GM21619 (cell line): Measurements from ENCODE around the gene MPRIP.

ENCODE experiments used
- ATAC-seq: cut with Tn5 transposase; IDR thresholded peaks from one replicate; pipeline ENCODE4 v1.9.1; 2021; ENCODE audit not compliant: unreplicated experiment

The MPRIP gene

DNA sequence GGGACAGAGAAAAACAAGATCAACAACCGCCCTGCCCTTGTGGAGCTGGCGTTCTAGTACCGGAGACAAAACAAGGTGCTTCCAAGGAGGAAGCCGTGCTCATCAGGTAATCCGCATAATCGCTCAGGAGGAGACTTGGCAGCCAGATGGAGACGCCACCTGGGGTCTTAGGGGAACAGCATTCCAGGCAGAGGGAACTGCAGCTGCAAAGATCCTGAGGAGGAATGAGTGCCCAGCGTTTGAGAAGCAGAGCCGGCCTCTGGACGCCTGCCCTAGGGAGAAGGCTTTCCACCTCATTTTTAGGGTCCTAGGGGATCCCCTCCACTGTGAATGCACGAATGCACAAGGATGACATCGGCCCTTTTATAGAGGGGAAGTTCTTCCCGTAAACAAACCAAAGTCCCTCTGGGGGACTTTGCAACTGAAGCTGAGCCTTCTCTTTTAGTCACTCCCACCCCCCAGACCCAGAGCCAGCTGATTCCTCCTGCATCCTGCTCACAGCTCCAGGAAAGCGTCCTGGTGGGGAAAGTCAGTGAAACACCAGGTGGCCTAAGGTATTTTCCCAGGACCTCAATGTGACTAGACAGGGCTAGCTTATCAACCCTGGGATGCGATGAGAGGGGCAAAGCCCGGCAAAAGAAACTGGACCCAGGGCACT, 13.2 kb upstream of the MPRIP start:
- no peak for ATAC-seq

DNA sequence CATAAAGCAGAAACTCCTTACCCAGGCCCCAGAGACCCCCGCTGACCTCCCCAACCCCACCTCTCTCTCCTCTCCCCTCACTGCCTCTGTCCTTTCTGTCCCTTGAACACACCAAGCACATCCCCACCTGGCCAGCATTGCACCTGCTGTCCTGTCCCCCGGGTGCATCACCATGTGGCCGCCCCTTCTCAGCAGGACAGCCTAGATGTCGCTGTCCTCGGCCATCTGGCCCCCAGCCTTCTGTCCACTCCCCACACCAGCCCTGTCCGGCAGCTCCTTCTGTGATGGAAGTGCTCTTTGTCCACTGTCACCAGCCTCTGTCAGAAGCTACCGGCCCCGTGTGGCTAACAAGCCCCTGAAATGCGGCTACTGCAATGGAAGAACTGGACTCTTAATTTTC, 12.3 kb upstream of the MPRIP start:
- ATAC-seq, result no peak

- no peak for ATAC-seq
These were observed 11.6 kb upstream of the MPRIP start for GRCh38 chr17:17030515-17031211.

DNA sequence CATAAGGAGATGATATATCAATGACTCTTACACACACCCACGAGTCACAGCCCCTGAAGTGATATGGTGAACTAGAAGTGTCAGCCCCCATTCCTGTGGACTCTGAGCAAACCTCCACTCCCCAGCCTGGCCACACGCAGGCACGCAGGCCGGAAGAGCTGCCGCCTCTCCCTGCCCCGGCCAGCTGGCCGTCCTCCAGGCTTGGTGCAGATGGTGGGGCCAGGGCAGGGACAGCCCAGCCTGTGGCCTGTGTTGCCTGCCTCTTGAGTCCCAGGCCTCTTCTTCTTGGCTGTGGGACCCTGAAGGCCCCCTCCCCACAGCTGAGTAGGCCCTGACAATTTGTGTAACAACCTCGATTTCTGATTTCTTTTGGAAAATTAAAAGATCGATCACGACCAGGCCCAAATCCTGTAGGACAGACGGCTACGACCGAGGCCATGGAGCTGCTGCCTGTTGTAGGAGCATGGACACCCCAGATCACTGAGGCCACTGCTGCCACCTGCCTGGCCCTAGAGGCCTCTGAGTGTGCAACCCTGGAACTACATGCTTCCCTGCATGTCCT, 10.0 kb upstream of the MPRIP start:
- ATAC-seq, result no peak

- ATAC-seq, result no peak
These were observed 8.8 kb upstream of the MPRIP start for GRCh38 chr17:17033466-17033865.

DNA sequence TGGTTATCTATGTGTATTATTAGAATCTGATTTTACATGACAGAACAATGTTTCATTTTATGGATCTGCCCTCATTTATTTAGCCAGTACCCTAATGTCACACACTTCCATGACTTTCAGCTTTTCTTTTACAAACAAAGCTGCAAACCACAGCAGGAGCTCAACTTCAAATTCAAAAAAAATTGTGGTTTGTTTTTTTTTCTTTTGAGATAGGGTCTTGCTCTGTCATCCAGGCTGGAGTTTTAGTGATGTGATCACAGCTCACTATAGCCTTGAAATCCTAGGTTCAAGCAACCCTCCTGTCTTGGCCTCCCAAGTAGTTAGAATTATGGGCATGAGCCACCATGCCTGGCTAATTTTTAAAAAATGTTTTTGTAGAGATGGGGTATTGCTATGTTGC, 8.2 kb upstream of the MPRIP start:
- no peak for ATAC-seq

GRCh38 chr17:17034496-17035075, 7.7 kb upstream of the MPRIP start:
- no peak for ATAC-seq

DNA sequence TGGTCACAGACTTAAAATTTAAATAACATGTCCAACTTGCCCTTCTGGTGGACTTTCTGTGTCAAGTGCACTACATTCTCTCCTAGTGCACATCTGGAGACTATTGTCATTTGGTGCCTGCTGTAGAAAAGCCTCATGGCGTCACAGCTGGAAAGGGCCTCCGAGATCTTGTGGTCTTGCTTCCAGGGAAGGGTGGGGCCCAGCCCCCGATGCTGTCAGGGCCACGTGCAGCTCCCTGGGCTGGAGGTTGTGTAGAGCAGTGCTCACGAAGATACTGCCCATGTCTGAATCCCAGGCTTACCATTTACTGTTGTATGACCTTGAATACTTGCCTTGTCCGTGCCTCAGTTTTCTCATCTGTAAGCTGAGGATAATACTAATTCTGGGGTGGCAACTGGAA, 6.8 kb upstream of the MPRIP start:
- no peak for ATAC-seq

GRCh38 chr17:17035920-17036523, 6.2 kb upstream of the MPRIP start:
- no peak for ATAC-seq

GRCh38 chr17:17036524-17036998, 5.7 kb upstream of the MPRIP start:
- no peak for ATAC-seq

DNA sequence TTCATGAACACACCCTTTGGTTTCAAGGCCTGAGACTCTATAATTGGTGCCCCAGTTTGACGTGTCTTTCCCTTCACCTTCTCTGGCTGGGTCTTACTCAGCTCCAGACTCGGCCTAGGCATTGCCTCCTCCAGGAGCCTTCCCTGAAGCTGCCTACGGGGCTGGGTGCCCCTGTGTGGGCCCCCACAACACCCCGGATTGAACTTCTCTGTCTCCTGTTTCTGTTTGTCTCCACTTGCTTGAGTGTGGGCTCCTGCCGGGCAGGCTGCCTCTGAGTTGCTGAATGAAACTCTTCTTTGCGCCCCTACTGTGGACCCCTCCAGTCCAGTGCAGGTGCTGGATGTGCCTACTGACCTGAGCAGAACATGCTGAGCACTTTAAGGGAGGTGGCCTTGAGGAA, 2.3 kb upstream of the MPRIP start:
- no peak for ATAC-seq

- ATAC-seq, result no peak
These were observed 1.2 kb upstream of the MPRIP start for GRCh38 chr17:17041018-17041521.

- ATAC-seq, result peak; percentile 86
These were observed 480 bp upstream of the MPRIP start for GRCh38 chr17:17041571-17042383.

- no peak for ATAC-seq
These were observed 699 bp downstream of the MPRIP start for GRCh38 chr17:17042851-17043460.

GRCh38 chr17:17043461-17044271, 1.4 kb downstream of the MPRIP start:
- no peak for ATAC-seq

- ATAC-seq, result no peak
These were observed 2.7 kb downstream of the MPRIP start for GRCh38 chr17:17044846-17045561.

DNA sequence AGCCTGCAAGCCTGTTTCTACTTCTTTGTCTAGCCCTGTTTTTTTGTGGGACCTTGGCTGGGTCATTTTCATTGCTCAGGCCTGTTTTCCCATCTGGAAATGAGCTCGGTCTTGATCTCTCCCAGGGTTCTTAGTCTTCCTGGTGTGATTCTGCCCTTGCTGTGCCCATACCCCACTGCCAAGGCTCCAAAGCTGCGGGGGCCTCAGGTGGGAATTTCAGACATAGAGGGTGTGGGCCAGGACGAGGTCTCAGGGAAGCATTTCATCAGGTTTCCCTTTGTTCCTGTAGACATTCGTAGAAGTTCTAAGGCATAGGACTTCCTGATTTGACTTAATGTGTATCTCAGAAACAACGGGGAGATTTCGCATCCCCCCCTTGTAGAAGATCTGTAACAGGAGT, 5.8 kb downstream of the MPRIP start:
- no peak for ATAC-seq
